Activated CD8-positive, alpha-beta memory T cell treated with anti-CD3 and anti-CD28 coated beads, Interleukin-2, amount 50 U/mL, for 24 hours (primary cell): Measurements from ENCODE around the gene GGT5.
"Not testable (repeated sequence)": the region's sequence is repeated elsewhere in the genome, so short reads cannot be mapped to it uniquely, and the experiment has no call there.

Source experiments
- DNase-seq: peaks from one replicate; pipeline ENCODE4 v3.0.0-alpha.2; 2020; ENCODE audit errors: extremely low read depth

Gene GGT5

DNA sequence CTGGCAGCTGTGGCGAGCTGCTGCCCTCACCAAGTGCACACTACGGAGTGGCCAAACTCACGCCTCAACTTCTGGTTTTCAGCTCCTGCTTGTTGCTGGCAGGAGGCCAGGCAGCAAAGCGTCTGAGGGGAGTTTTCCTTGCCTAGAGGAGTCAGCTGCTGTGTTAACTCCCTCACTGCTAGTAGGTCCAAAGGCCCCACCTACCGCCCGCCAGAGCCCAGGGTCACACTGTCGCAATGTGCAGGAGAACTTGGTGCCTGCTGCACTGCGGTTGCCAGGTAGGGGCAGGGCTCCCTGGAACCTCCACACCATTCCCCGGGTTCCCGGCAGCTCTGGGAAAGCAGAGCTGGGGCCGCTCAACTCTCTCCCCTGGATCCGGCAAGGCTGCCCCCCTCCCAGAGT is at the start of gene GGT5:
Gene GGT5 (minus strand): TSS at position 53 of the 402 bp plus-strand sequence. CDS start 357 bp downstream, outside the sequence.
- DNase-seq: not testable (repeated sequence)

- not testable (repeated sequence) for DNase-seq
These were observed 47.4 kb upstream of the GGT5 start for GRCh38 chr22:24292202-24292830.

DNA sequence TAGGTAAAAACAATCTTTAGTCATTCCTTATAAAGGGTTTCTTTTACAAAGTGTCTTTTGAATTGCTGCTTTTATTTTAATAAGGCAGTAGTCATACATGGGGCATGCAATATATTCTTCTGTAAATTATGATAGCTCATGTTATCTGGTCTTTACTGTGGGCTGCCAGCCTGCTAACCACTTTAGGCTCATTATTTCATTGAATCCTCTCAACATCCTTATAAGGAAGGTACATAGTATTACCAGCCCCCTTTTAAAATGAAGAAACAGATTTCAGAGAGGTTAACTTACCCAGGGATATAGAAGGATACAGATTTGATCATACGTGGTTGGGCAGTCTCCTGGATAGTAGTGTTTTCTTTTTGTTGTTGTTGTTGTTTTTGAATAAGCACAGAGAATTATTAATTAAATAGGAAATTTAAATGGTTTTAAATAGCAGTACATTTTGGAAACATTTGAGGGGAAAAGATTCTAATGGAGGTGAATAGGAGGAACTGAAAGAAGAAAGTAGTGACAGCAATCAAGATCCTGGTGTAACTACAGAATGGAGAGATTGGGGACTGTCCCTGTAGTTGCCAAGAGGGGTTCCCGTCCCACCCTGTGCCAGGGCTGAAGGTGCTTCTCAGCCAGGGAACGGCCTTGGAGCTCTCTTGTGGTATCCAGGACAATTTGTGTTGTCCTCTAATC is 46.8 kb upstream of the GGT5 start:
- no peak for DNase-seq

GRCh38 chr22:24290459-24290858 is 45.6 kb upstream of the GGT5 start:
- no peak for DNase-seq

DNA sequence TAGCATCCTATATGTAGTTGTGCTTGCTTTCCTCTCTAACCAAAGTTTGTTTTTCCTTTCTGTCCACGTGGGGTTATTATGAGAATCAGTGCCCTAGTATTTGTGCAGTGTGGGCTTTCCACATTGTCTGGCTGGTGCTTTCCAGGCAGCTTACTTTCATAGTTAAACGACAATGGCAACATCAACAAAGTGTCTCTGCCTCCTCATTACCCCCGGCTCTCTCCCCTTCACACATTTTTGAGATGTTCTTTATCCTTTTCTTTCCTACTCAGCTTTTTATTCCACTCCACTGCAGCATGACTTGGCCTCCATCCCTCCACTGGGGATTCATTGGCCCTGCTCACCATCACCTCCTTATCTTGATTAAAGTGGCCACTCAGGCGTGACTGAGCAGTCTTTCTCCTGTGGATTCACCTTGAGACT is 44.9 kb upstream of the GGT5 start:
- DNase-seq: no peak

DNA sequence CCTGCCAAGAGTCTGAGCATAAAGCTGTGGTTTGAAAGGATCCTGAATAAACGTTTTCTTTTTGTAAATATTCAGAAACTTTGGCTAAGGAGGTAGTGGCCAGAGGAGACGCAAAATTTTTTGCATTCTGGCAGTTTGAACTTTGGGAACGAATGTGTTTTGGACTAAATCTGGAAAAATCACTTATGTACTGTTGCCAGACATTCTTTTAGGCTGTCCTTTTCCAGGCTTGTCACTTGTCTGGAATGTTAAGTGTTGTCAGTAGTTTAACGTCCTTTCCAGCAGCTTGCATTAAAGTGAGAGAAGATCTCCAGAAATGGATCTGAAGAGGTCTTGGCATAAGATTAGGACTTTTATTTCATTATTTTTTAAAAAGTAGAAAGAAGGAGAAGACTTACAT is 44.2 kb upstream of the GGT5 start:
- no peak for DNase-seq

- DNase-seq: not testable (repeated sequence)
These were observed 42.9 kb upstream of the GGT5 start for GRCh38 chr22:24287801-24288200.

GRCh38 chr22:24287212-24287611 is 42.3 kb upstream of the GGT5 start:
- not testable (repeated sequence) for DNase-seq

DNA sequence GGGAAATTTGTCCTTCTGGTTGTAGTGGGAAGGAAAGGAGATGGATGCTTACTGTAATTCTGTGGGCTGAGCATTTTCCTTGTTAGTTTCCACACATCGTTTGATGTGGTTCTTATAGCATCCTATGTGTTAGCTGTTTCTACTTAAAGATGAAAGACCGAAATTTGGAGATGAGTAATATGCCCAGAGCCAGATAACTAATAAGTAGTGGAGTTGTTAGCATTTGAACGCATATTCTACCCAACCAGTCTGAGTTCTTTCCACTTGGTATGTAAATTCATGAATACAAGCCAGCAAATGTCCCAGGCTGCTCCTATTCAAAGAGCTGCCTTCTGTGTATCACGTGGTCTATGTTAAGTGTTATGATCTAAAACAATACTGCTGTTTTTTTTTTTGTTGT is 40.4 kb upstream of the GGT5 start:
- DNase-seq: no peak

GRCh38 chr22:24284747-24285203 is 39.9 kb upstream of the GGT5 start:
- no peak for DNase-seq

GRCh38 chr22:24282401-24282800 is 37.5 kb upstream of the GGT5 start:
- DNase-seq: no peak

DNA sequence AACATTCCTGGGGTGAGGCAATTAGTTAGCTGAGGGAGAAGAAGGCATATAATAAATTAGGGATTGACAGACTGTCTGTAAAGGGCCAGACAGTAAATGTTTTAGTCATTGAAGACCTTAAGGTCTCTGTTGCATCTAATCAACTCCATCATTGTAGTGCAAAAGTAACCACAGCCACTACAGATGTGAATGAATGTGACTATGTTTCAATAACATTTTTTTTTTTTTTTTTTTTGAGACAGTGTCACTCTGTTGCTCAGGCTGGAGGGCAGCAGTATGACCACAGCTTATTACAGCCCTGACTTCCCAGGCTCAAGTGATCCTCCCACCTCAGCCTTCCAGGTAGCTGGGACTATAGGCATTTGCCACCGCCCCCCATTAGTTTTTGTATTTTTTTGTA is 35.5 kb upstream of the GGT5 start:
- DNase-seq: not testable (repeated sequence)

DNA sequence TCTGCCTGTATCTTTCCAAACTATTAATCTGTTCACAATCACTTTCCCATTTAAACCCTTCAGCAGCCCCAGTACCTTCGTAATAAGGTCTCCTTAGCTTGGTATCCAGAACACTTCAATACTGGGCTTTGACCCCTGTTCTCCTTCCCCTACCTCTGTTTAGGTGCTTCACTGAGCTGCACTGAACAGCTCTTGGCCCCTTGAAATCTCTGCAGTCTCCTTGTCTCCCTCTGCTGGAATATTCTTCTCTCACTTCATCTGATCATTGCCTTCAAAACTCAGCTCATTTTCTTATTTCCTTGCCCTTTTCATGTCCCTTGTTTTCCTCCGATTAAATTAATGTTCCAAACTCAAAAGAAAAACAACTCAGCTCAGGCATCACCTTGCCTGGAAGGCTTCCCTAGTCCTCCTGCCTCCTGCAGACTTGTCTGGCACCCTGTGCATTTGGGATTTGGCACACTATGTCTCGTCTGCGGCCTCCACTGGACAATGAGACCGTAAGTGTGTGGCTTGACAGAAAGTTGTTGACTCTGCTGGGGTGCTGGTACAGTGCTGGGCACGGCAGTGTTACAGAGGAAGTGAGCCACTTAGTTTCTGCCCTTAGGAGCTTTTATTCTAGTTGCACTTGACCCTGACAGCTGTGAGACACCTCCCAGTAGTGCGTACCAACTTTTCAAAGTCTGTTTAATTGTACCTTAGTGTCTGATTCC is 30.0 kb upstream of the GGT5 start:
- not testable (repeated sequence) for DNase-seq

- not testable (repeated sequence) for DNase-seq
These were observed 29.0 kb upstream of the GGT5 start for GRCh38 chr22:24273906-24274305.

DNA sequence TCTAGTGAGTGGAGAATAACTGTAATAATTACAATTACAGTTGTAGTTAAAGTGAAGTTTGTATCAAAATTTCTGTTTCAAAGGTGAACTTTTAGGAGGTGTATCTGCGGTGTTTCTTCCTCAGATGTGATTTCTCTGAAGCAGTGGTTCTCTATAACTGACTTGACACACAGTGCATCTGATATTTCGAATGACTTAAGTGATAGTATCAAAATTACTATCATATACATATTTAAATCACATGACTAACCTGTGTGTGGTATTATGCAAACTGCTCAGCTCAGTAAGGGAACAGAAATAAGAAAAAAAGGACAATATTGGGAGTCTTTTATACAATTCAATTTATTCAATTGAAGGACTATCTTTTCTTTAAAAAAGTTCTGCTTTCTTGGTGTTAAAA is 28.1 kb upstream of the GGT5 start:
- not testable (repeated sequence) for DNase-seq

GRCh38 chr22:24271386-24271854 is 26.5 kb upstream of the GGT5 start:
- DNase-seq: no peak

- peak; percentile 70 for DNase-seq
These were observed 25.9 kb upstream of the GGT5 start, which contains the start of gene SPECC1L for GRCh38 chr22:24270556-24271385. Gene SPECC1L, plus strand, starts transcription at chr22:24270831. Its CDS starts 31,401 bp downstream, at chr22:24302232.

- not testable (repeated sequence) for DNase-seq
These were observed 21.6 kb upstream of the GGT5 start for GRCh38 chr22:24266495-24266894.

DNA sequence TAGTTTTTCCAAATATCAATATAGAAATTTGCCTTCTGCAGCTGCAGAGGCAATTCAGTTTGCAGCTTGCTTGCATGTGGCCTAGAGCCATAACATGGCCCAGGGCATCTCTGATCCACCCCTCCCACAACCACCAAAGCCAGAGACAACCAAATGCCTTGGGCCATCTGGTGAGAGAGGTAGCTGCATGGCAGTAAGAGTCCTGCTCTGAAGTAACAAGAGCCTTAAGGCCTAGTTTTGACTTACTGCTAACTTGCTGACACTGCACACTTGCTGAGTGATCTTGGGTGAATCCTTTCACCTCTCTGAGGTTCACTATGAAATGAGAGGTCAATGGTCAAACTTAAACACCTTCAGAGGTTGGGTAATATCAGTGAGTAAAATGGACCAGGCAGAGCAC is 20.9 kb upstream of the GGT5 start:
- DNase-seq: no peak

DNA sequence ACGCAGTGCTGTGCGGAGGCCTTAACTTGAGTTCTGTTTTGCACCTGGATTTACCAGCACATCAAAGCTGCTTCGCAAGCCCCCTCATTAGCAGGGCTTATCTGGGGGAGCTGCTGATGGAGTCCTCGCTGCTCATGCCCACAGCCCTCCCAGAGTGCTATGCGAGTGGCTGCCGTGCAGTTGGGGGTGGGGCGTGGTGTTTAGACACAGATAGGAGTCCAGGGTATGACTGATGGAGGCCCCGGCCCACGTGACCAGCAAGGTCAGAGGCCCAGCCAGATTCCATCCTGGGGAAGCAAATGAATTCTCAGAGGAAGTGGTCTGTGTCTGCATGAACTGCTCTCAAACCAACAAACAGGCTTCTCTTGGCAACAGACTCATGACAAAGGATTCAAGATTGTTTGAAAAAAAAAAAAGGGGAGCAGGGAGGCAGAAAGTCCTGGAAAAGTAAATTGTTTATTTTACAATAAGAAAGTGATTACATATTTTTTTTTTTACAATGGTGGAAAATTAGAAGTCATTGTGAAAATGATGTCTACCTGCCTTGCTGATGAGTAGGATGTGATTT is 19.5 kb upstream of the GGT5 start:
- not testable (repeated sequence) for DNase-seq

DNA sequence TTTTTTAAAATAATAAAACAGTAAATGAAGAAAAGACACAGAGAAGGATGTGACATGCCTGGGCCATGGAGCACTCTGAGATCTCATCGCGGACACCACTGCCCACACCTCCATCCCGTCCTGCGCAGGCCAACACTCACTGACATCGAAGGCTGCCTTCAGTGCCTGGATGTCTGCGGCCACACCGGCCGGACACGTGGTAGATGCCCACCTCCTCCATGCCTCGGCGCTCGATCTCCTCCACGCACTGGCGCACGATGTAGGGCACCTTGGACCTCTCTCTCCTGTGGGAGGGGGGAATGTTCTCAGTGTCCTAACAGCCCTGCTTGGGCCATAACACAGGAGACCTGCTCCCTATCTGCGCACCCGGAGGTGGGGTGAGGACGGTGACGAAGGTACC is 18.6 kb upstream of the GGT5 start:
- not testable (repeated sequence) for DNase-seq
